HG02678 (cell line): ENCODE measurements around the gene PAQR7.
A peak's percentile ranks its signal among the peaks of the same experiment; 100 is the strongest.

Experiments used
- ATAC-seq: cut with Tn5 transposase; IDR thresholded peaks from one replicate; pipeline ENCODE4 v1.9.1; 2021; ENCODE audit warnings: mild to moderate bottlenecking, moderate library complexity; ENCODE audit not compliant: unreplicated experiment

Gene PAQR7

DNA sequence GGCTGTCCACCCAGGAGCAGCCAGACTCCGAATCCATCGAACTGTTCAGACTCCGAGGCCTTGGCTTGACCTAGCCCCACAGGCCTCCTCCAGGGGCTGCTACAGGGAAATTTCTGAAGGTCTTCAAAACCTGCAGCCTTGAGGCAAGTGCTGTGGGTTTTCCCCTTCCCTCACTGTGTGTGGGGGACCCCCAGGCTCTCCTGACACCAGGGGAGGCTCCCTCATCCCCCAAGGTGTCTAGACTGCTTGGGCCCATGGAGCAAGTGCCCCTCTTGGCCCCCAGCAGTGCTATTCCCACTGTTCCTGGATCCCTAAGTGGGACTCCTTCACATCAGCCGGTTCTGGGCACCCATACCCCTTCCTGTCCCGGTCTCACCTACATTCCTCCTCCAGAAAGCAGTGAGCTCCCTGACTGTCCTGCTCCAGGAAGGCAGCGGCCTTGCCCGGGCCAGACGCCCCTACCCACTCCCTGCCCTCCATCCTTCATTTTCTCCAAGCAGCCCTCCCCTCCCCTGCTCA is 814 bp downstream of the PAQR7 start:
- no peak for ATAC-seq

DNA sequence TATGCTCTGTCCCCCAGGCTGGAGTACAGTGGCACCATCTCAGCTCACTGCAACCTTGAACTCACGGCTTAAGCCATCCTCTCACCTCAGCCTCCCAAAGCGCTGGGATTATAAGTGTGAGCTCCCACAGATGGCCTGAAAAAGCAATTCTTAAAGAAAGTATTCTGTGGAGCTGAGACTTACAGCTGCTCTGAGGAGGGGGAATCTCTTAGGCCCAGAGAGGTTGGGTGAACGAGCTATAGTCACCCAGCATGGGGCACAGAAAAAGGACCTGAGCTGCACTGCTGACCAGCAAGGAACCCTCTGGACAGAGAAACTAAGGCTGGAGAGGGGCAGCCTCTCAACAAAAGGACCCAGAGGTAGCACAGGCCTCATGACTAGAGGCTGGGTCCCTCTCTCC is 1.3 kb downstream of the PAQR7 start:
- no peak for ATAC-seq

DNA sequence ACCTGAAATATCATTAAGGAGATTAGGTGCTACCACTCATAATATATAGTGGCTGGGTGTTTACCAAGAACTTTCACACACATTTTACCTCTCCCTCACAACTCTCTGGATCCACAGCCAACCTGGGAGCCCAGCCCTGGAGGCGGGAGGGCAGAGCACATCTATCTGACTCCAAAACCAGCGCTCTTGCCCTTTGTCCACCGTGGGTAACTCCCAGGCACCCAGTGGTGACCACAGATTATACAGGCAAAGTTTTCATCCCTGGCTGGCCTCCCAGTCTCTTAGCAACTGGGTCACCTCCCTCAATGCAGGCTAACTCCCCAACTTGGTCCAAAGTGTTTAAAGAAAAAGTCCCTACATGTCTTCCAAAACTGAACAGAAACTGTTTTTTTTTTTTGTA is 2.4 kb downstream of the PAQR7 start:
- ATAC-seq, result no peak

DNA sequence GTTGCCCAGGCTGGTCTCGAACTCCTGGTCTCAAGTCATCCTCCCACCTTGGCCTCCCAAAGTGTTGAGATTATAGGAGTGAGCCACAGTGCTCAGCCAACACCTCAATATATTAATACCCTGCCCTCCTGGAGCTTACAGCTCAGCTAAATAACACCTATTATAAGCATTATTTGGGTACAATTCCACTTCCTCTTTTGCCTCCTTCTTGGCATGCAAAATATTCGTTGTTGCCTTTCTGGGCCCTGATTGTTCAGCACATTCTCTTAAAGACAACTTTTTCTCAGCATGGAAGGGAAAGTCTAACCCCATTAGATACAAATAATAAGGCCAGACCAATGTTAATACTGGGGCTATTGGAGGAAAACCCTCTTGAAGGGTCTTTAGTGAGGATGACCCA is 2.8 kb downstream of the PAQR7 start:
- no peak for ATAC-seq

DNA sequence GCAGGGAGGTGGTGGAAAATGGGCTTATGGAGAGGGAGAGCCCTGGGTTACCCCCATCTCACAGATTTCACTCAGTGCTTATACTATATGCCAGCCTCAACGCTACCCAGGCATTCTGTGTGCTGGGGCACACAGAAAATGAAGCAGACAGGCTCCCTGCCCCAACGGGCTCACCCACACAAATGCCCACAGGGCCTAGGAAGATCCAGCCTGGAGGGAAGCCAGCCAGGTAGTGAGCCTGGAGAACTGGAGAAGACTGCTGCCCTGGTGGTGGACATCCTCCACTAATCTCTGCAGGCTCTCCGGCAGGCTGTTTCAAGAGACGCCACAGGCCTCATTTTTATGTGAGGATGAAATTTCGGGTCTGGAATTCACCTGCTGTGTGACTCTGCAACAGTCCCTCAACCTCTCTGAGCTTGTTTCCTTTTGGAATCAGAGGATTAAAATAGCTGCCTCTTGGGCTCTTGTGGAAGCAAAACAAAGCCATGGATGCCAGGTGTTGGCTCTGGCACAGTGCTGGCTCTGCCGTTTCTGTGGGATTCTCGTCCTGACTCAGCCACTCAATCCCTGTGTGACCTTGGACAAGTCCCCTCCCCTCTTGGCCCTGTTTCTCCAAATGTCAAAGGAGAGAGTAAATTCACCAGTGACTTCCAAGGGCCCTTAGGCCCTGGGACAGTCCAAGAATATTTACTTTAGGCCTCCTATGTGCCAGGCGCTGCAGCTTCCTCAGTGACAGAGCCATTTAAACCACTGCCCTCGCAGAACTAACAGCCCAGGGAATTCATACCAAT is 3.6 kb downstream of the PAQR7 start:
- no peak for ATAC-seq

DNA sequence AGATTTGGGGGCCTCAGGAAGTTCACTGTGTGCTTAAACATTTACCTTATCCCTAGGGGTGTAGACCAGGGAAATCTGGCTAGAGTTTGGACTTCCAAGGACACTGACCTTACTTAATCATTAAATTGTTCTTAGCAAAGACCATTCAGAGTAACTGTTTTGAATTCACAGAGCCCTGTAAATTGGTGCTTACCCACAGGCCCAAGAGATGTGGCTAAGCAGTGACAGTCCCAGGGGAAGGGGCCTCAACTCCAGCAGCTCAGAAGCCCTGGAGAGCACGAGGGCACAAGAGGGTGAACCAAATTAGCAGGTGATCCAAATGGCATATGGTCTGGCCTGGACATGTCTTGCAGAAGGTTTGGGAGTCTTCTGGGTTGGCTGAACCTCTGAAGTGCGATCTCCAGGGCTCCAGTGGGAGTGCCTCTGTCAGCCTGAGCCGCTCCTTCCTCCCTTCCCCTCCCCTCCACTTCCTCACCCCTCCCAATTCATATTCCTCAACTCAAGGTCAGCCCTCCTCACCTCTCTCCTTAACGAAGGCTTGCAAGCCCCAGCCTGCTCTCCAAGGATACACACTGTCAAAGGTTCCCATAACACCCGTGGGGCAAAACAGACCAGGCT is 4.3 kb downstream of the PAQR7 start:
- ATAC-seq, result no peak

DNA sequence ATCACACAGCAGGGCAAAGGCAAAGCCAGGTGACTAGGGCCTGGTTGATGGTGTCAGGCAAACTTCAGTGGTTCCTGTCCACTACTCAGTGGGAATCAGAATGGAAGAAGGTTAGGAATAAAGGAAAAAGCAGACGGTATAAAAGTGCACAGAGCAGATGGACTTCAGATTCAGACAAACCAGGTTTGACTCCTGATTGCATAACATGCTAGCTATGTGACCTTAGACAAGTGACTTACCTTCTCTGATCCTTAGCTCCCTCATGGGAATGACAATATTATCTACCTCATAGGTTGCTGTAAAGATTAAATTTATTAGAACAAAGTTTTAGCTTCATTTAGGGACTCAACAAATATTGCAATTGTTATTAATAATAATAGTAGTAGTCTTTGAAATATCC is 4.9 kb downstream of the PAQR7 start:
- no peak for ATAC-seq

DNA sequence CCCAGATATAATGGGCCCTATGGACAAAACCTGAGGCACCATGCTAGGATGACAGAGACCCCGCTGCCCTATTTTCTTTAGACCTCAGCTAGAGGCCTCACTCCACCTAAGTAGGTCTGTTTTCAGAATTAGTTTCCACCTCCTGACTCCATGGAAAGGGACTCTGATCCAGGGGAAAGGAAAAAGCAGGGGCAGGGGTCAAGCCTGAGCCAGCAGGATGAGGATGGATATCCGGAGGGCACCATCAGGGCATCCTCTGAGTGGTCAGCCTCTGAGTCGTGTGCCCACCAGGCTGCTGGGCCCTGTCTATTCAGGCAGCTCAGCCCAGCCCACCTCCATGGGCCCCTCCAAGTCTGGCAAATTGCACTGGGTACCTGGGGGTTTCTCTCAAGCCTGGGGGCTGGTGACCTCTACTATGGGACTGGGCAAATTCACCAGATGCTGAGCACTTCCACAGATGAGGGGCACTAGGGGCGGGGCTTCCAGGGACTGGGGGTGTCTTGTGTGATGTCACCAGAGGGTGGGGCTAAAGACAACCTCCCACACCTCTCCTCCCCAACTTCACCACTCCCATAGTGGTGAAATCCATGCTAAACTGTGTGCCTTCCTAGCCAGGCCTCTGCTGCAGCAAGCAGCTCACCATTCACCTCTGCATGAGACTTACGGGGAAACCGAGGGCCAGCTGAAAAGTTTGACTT is 5.5 kb downstream of the PAQR7 start:
- no peak for ATAC-seq

DNA sequence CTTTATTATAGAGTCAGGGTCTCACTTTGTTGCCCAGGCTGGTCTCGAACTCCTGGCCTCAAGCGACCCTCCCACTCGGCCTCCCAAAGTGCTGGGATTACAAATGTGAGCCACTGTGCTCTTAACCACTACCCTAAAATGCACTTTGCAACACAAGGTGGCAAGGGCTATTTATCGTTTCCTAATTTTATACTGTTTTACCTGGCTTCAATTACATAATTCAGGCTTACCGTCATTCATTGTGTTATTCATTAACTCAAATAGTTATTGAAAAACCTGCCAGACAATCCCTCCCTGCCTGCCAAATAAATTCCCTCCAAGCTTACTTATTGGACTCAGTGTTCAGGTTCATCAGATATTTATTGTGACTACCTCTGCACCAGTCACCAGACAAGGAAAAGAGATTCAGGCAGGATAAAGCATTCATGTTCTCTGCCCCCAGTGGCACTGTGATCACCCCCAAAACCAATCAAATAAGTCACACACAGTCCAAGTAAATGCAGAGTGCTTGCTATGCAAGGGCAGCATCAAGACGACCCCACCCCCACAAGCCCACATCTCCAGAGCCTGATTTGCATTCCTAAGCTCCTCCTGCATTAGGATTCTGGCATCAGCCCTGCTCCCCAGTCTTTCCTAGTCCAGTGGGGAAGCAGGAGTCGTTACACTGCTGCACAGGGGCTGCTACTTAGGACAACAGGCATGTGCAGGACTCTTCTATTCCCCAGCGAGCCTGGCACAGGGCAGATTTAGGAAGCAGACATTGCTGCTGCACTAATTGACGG is 8.1 kb downstream of the PAQR7 start:
- no peak for ATAC-seq

DNA sequence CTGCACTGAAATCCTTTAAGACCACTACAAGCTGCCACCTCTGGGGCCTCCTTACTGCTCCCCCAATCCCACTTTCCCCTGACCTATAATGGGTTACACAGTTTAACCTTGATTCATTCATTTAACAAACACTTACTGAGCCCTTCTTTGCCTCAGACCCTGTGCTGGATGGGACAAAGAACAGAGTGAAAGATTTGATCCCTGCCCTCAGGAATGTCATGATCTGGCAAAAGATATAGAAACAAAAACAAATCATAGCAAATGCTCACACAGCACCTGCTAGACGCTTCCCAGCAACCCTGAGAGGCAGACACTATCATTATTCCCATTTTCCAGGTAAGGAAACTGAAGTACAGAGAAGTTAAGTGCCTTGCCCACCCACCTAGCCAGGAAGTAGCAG is 9.2 kb downstream of the PAQR7 start:
- no peak for ATAC-seq

DNA sequence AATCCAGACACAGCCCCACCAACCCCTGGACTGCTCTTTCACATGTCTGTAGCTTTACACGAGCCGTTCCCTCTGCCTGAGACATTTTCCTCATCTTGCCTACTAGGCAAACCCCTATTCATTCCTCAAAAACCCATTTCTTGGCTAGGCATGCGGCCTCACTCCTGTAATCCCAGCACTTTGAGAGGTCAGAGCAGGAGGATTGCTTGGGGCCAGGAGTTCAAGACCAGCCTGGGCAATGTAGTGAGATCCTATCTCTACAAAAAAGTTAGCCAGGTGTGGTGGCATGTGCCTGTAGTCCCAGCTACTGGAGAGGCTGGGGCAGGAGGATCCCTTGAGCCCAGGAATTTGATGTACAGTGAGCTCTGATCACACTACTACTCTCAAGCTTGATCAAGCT is 11.1 kb downstream of the PAQR7 start:
- ATAC-seq, result no peak

DNA sequence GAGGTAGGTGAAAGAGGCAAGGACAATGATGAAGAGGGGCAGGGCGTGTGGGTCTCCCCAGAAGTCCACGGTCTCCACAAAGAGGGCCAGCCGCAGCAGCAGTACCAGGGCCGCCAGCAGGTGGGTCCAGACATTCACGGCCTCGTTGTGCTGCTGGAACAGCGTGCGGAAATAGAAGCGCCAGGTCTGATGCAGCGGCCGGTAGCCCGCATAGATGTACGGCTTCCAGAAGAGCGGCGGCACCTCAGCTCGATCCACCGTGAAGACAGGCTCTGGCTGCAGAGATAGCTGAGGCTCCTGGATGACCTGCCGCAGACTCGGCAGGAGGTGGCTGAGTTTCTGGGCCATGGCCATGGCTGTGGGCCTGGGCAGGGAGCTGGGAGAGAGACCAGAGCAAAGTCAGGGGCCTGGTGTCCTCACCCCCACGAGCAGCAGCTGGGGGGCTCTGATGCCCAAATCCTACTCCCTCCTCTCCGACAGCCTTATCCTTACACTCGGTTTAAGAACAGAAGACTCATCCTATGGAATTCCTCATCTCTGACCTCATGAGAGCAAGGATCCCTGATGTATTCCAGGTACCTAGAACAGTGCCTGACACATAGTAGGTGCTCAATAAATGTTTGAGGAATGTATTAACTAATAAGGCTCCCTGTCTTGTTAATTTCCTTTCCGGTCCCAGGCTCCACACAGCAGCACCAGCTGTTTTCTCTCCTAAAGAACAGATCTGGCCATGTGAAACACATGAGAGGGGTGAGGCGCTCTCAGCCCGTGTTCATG is 11.8 kb downstream of the PAQR7 start:
- no peak for ATAC-seq

DNA sequence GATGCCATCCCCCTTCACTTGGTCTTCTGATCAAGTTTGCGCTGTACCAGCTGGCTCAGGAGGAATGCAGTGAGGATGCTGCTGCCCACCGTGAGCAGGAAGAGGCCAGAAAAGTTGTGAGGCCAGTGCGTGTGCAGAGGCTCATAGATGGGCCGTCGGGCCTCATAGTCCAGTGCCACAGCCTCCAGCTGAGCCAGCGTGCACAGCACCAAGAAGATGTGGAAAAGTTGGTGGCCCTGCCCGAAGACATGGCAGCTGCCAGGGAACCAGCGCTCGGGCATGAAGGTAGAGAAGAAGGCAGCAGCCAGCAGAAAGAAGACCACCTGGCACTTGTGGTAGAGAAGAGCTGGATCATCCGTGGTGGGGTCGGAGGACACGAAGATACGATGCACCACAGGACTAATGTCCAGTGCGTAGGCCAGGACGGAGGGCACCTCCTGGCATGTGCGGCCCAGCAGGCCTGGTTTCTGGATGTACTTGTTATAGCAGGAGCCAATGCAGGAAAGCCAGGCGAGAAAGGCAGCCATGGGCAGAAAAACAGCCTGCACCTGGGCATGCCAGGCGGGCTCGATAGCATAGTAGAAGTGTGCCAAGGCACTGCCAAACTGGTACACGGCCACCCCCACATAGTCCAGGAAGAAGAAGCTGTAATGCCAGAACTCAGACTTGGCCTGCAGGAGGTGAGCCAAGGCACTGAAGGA is 12.6 kb downstream of the PAQR7 start:
- ATAC-seq, result no peak

DNA sequence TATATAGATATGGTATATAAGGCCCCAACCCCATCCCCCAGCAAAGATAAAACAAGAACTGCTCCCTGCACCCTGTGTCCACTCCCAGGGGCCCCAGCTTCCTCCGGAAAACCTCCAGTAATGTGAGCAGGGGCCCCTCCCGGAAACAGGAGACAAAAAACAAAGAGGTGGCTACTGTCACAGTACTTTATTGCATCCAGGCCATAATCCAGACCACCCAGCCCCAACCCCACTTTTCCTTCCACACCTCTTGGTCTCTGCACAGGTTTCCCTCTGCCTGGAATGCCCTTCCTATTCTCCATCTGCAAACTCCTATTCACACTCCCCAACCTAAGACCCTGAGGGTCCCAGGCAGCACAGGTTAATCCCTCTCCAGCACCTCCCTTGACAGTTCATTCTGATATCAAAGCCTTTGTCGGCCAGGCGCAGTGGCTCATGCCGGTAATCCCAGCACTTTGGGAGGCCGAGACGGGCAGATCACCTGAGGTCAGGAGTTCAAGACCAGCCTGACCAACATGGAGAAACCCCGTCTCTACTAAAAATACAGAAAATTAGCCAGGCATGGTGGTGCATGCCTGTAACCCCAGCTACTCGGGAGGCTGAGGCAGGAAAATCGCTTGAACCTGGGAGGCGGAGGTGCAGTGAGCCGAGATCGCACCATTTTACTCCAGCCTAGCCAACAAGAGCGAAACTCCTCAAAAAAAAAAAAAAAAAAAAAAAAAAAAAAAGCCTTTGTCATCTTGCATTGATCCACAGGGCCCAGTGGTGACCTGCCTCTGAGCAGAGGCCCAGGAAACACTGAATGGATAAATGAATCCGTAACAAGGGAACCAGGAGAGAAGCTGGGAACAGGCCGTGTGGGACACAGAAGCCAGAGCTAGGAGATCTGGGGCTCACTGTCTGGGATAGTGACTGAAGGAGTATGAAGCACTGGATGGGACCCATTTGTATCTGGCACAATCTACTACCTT is 13.9 kb downstream of the PAQR7 start:
- ATAC-seq, result no peak

DNA sequence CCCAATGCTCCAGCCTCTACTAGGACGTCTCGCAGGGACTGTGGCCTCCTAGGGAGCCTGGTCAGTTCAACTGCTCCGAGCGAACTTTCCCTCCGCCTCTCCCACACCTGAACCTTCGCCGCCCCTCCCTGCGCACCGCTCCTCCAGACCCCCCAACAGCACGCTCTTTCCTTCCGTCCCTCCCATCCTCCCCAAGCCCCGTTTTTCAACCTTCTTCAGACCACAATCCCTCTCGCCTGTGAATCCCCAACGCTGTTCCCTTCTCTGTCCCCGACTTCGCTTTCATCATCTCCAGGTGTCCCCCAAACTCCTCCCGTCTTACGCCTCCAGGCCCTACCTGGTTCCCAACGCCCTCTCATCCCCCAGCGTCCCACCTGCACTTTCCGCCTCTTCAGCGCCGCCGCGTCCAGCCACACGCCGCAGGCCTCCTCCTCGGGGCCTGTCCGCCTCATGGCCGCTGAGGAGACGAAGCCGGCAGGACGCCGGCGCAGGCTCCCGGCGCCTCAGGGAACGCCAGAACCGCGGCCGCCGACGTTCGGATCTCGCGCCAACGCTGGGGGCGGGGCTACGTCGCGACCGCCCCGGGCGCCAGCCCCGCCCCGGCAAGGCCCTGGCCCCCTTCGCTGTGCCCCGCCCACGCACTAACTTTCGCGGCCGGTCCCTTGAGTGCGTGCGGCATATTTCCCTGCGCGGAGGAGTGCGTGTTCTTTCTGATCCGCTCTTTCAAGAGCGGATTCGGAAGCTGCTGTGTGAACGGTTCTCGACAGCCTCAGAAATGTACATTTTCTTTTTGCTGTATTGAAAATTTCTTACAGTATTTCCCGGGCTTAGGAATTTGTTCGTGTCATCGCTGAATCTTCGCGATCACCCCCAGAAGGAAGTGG is 16.4 kb downstream of the PAQR7 start, which contains the start of gene AUNIP:
Gene AUNIP (minus strand): TSS at position 552 of the 884 bp plus-strand sequence. CDS start 100 bp downstream, at position 452.
- ATAC-seq, result peak; percentile 85

DNA sequence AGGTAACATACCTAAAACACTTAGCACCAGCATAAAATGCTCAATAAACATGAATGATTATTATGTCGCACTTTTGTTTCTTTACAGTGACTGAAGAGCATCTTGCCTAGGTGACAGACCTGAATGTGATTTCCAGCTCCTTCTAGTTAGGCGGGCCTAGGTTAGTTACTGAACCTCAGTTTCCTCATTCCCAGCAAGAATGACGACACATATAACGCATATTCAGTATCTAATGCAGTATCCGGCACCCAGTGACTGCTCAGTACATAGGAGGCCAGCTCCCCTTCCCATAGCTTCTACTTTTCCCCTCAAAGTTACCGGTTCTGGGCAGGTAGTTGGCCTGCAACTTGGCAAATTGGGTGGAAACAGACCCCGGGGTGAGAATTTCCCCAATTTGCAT is 17.0 kb downstream of the PAQR7 start:
- no peak for ATAC-seq

DNA sequence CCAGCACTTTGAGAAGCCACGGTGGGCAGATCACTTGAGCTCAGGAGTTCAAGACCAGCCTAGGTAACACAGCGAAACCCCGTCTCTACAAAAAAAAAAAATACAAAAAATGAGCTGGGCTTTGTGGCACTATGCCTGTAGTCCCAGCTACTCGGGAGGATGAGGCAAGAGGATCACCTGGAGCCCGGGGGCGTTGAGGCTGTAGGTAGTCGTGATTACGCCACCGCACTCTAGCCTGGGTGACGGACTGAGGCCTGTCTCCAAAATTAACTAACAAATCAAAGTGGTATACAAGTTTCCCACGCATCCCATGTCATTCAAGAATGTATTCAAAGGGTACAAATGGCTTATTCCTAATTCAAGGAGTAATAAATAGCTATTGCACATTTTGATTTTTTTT is 18.7 kb downstream of the PAQR7 start:
- no peak for ATAC-seq
